Hematopoietic multipotent progenitor cell treated with erythropoietin and hydrocortisone succinate and interleukin-3 and kit ligand, for 15 days (in vitro differentiated cells): ENCODE results near the gene FOXR1.
A peak's percentile ranks its signal among the peaks of the same experiment; 100 is the strongest.

Source experiments
- DNase-seq: peaks from one replicate; pipeline ENCODE4 v3.0.0-alpha.2; 2015; ENCODE audit warnings: low spot score

FOXR1 gene

DNA sequence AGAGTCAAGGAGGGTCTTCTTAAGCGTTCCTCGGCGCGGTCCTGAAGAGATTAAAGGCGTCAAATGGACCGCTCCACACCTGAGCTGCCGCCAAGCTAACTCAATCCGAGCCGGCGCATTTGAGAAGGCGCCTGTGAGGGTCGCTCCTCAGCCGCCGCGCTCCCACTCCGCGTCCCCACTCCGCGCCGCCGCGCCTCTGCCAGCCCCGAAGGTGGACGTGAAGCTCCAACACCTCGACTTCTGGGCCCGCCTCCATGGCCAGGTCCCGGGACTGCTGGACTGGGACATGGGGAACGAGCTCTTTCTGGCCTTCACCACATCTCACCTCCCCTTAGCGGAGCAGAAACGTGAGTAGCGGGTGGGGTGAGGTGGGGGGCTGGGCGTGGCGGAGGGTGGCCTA, at the start of gene FOXR1:
Gene FOXR1 (plus strand): TSS at position 116 of the 400 bp plus-strand sequence. CDS start 171 bp downstream, at position 287.
- DNase-seq = no peak

DNA sequence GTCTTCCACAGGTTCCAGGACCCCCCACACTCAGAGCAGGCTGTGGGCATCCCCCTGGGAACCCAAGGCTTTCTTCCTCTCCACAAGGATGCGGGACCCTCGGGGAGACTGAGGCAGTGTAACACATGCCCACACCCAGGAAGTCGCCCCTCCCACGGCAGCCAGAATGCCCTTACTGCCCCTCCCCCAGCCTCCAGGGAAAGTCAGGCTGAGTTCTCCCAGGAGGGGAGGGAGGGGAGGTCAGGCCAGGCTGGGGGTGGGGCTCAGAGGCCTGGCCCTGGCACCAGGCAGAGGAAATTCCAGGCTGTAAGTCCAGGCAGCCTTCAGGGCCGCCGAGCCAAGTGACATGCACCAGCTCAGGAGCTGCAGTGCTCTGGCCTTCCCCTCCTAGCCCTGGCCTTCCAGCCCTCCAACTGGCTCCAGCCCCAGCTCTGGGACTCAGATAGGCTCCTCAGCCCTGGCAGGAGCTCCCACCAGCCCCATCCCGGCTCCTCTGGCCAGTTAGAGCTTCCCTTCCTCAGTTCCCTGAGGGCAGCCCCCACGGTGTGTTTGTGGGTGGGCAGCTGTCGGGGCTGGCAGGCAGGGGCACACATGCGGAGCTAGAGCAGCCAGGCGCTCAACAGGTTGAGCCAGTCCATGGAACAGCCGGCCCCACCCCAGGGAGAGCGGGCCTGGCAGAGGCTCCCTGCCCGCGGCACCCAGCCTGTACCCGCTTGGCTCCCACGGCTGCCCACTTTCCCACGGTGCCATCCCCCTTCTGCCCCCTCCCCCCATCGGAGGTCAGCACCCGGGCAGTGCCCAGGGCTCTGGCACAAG, 49.4 kb upstream of the FOXR1 start:
- DNase-seq = no peak

DNA sequence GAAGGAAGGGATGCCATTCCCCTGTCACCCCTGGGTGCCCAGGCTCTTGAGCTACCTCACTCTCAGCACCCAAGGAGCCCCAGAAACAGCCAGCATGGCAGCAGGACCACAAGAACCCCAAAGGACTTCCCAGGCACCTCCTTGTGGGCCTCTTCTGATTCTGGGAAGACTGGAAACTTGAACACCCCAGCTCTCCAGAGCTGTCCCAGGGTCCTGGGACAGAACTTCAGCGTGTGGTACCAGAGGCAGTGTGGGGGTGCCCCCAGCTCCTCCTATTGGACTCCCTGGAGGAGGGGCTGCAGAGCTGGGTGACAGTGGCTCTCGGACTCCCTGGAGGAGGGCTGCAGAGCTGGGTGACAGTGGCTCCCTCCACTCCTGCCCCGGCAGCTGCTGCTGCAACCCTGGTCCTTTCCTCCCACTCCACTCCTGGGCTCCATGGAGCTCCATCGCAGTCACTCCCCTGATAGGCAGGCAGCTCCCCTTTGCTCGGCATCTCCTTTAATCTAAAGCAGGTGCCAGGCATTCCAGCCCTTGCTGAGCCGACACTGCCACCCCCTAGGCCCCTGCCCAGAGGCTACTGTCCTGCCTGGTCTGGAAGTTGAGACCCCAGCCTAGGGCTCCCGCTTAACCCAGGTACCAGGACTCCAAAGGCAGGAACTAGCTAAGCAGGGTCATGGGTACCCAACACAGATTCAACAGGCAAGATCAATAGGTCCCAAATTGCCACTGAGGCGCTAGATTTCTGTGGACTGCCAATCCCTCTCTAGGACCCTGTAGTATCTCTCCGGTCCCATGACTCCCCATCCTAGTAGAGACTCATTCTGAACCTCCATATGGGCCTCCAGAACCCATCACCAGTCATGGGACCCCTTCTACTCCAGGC, 48.6 kb upstream of the FOXR1 start:
- DNase-seq = no peak

DNA sequence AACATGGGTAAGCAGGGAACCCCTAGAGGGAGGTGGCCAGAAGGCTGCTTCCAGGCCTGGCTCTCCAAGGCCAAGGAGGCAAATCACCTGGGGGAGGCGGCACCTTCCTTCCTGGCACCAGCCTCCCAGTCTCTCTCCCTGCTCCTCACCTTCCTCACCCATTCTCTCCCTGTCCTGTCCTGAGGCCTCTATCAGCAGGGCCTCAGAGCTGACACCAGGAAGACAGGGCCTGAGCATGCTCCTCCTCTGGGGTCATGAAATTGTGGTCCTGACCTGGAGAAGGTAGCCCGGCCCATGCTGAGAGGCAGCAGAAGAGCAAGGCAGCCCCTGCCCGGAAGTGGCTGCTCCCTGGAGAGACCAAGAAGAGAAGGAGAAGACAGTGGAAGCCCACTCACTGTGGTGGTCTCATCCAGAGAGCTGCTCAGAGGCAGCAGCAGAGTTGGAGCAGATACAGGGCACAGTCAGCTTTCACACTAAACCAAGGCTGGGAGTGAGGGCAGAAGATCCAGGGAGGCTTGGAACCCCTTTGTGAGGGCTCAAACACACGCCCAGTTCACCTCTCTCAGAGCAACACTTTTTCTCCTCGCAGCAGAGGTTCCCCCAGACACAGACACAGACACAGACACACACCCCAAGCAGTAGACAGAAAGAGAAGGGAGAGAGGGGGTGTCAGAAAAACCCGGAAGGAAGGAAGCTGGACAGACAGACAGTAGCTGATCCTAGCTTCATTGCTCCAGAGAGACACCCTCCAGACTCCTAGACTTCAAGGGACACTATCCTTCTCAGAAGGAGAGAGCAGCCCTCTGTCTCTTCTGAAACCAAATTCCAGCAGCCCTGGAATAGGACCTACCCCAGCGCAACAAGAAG, 47.6 kb upstream of the FOXR1 start:
- no peak for DNase-seq

DNA sequence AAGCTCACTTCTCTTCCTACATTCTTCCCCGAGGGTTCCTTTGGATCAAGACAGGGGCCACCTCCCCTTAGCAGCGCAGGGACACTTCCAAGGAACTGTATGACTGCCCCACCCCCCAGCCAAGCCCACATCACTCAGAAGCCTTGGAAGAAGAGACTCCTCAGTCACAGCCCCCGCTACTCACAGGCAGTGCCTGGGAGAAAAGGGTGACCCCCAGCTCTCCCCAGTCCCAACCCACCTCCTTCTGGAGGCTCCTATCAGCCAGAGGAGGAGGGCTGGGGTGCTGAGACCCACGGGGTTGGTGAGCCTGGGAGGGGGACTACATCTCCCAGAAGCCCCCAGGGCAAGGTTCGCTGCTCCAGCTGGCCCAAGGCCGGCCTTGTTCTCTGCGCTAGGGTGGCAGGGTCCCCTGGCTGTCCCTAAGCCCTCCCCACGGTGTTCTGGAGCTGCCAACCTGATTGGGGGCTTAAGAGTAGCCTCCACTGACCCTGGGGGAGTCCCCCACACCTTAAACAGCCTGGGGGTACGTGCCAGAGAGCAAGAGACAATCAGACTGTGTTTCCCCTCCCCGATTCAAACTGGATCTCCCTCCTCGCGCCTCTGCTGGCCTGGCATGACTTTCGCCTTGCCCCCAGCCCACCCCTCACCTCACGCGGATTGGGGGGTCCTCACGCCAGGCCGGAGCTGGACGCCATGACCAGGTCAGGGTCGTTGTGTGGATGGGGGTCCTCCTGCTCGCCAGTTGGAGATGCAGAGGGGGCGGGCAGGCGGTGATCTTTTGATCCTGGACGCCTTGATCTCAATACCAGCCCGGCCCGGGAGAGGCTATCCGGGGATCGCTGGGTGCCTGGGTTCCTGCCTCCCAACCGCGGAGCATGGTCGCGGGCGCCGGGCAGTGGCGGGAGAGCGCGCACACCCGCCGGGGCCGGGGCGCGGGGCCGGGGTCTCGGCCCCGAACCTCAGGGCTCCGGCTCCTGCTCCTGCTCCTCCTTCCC, 46.7 kb upstream of the FOXR1 start:
- no peak for DNase-seq

DNA sequence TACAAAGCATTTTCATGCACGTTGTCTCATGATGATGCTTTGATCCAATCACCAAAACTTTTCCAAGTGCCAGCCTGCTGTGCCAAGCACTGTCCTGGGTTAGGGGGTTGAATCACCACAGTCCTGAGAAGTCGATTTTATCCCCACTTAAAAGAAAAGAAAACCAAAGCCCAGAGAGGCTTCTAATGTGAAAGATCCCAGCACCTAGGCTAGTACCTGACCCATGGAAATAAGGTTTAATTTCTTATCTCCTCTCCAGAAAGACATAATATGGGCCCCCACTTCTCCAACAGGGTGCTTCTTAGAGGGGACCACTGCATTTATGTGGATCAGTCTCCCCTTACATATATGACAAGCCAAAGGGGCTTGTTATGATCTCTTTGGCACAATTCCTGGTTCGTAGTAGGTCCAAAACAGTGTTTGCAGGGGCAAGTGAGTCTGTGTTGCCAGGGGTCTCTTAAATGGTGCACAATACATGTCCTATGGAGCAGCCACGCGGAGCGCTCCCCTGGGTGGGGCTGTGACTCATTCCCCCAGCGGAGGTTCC, 43.9 kb upstream of the FOXR1 start:
- DNase-seq = no peak

DNA sequence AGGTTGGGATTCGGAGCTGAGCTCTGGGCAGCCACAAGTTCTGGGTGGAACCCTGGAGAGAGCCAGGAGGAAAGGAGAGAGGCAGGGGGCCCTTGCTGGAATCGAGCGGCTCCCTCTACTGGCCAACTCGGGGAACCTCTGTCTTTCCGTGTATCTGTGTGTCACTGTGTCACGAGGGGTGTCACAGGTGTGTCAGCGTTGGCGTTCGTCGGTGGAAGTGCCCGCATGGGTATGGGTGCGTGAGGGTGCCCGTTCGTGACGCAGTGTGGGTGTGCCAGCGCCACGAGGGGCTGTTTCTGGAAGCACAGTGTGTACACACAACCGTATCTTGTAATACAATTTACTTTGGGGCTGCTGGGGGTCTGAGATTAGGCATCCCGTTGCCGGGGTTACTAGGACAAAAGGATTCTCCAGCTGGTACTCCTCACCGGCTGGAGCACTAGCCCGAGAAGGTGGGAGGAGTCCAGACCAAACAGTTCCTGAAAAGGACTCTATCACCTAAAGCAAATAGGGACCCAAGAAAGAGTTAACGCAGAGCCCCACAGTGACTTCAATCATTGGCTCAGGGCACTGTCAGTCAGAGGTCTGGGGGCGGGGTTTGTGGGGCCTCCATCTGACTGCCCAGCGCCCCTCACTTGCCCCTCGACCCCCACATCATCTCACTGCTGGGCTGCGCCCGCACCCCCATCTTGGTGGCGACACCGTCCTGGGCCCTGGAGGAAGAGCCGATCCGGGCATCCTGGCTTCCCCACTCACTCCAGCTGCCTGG, 43.3 kb upstream of the FOXR1 start:
- DNase-seq = peak; percentile 89

DNA sequence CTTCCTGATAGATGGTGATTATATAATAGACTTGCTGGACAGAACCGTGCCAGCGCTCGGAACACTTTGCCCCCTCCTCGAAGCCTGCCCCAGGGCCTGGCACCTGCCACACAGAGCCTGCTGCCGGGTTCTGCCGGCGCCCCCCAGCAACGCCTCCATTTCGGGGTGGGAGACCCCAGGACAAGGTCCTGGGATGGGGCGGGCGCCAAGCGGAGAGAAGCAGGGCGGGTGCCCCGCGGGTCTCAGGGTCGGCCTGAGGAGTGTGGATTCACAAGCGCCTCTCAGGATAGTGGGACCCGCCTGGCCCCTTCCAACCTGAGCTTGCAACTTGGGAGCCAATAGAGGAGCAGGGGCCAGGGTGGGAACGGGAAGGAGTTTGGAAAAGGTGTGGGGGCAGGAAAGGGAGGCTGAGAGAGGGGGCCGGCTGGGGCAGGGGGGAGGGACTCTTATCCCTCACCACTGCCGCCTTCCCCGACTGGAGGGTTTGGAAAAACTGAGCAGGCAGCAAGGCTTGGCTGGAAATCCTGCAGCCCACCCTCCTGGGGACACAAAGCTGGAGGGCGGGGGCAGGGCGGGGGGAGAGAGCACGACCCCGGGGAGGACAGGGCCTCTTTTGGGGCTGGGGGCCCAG, 42.6 kb upstream of the FOXR1 start:
- no peak for DNase-seq

DNA sequence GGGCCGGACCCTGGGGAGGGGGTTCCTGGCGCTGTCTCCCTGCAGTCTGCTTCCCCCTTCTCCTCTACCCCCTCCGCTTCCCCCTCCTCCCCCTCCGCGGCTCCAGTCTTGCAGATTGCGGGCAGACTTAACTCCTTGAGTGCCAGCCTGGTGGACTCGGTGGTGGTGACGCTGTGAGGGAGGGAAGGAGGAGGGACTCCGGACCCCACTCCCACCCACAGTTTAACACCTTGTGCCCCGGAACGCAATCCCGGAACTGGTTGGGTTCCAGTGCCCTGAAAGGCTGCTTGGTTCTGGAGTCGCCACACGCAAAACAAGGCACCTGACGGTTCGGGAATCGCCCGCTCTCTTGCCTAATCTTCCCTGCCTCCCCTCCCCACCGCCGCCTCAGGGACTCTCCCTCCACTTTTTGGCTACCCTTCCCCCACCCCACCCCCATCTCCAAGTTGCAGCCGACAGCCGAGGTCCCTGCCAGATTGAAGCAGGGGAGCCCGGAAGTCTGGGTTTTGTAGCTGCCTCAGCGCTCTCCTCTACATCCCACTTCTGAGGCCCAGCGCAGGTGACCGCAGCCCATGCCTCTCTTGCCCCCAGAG, 42.0 kb upstream of the FOXR1 start:
- DNase-seq = no peak

DNA sequence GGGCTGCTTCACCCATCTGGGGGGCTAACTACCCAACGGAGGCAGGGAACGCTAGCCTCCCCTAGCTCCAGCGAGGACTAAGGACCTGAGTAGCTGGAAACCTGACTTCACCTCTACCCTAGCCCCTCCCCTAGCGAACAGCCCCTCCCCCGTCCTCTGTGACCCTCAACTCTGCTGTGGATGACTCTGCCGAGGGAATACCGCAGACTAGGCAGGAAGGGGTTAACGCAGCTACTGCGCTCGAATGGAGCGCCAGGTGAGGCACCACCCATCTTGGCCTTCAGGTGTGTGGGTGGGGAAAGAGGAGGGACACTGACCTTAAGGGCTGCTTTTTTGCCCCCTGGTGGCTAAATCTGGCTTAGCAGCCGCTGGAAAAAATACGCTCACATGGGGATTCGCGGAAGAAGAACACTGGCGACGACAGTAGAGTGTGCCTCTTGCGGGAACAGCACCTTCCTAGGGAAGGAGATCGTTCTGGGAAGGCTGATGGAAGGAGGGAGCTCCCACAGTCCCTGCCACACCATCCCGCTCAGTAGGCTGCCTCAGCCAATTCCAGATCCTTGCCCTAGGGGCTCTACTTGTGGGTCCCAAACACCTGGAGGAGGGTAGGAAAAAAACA, 41.4 kb upstream of the FOXR1 start:
- DNase-seq = peak; percentile 85

DNA sequence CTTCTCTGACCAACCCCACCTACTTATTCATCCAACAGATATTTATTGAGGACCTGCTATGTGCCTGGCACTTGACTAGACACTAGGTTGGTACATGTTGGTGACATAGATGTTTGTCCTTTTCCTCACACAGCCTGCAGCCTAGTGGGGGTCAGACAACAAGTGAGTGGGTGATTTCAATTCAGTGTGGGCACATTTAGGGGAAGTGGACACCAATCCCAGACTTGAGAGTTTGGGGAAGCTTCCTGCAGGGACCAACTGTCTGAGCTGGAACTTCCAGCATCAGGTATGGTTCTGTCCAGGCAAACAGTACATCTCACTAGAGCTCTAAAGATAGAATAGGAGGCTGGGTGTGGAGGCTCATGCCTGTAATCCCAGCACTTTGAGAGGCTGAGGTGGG, 40.0 kb upstream of the FOXR1 start:
- no peak for DNase-seq

GRCh38 chr11:118933486-118933885, 38.1 kb upstream of the FOXR1 start:
- no peak for DNase-seq

GRCh38 chr11:118935376-118935775, 36.2 kb upstream of the FOXR1 start:
- no peak for DNase-seq

DNA sequence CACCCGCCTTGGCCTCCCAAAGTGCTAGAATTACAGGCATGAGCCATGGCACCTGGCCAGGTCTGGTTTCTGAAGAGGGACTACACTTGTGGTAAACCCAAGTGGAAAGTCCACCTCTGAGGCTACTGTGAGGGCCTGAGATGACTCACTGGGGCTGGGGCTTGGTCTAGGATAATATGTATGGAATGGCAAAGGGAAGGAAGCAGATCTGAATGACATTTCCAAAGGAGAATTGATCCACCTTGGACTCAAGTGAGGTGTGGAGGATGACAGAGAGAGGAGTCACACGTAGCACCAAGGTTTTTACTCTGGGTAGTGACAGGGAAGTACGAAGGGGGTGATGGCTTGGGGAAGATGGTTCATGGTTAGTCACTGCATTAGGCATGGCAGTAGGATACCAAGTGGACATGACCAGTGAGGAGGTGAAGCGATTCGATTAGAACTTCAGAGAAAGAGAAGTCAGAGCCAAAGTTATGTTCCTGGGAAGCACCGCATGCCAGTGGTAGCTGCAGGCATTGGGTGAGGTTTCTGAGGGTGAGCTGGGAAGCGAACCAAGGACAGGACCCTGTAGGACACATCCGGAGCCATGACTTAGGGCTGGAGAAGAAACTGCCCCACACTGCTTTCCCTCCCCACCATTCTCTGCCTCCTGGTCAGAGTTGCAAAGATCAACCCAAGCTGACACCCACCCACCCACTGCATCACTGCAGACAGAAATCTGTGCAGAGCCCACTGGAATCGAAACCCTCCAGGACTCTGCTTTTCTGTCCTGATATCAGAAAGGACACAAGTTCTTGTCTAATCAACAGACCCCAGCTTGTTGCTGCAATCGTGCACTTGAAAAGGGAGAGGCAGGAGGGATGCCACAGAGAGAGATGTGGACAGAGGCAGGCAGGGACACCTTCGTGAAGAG, 32.8 kb upstream of the FOXR1 start:
- DNase-seq = no peak

DNA sequence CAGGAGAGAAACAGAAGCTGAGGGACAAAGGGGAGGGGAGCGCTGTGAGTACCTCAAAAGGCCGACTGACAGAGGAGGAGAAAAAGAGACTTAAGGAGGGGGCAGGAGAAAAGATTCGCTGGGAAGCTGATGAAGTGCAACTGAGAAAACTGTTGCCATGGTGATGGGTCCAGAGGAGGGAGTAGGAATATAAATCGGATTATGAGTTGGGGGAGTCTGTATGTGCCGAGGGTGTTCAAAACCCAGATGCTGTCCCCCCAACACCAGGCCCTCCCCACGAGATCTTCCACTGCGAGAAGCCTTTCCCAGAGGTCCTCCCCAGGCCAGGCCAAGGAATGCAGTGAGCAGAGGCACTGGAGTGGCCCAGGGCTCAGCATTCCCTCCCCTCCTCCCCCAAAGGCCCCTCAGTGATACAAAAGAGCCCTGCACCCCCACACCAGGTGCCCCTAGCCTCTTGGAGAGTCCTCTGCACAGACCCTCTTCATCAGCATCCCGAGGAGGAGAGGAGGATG, 32.1 kb upstream of the FOXR1 start:
- DNase-seq = no peak

DNA sequence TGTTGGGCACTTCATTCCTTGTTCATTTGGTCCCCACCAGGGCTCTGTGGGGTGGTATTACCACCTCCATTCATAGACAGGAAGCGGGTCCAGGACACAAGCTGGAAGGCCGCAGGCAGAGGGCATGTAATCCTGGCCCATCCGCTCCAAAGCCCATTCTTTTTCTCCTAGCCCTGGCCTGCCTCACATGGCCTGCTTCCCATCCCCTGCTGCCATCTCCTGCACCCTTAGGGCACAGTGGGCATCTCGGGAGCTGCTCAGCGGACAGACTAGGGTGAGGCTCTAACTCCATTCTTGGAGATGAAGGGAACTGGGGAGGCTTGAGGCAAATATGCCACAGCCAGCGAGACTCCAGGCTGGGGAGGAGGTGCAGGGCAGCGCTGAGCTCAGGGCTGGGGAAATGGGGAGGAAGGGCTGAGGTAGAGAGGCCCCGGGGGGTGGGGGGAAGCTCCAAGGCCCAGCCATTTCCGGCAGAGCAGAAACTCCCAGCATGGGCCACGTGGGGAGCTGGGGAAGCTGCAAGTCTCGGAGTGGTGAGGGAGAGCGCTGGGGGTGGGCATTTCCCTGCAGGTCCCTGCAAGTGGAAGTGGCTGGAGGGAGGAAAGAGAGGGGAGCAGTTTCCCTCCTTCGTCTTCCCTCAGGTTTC, 31.5 kb upstream of the FOXR1 start:
- DNase-seq = no peak

DNA sequence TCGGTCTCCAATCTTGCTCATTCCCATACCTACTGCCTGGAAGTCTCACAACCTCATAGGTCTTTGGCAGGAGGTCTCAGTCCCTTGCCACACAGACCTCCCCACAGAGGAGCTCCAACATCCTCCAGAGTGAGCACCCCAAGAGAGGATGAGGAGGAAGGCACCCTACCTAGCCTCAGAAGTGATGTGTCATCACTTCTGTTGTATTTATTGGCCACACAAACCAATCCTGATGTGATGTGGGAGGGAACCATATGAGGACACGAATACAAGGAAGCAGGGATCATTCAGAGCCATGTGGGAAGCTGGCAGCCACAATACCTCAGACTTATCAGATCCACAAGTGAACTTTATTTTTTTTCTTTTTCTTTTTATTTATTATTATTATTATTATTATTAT, 24.5 kb upstream of the FOXR1 start:
- no peak for DNase-seq
